K562 (cell line): ENCODE results near the gene CLCA2. TPM values are rescaled to one million over a fixed set of nuclear protein-coding genes. Genes with fewer than 3 reads are reported as not detected.

Source experiments
- LARP7 ChIP-seq: fragments of 450-650 bp; IDR thresholded peaks from 2 replicates; pipeline ENCODE4 v1.6.1; 2016
- NEUROD1 ChIP-seq: fragments of 150-350 bp; IDR thresholded peaks from 2 replicates; pipeline ENCODE4 v1.6.1; 2014; ENCODE audit warnings: borderline replicate concordance, low read length, low read depth; ENCODE audit not compliant: partially characterized antibody
- NFE2 ChIP-seq: IDR thresholded peaks from 2 replicates; pipeline ENCODE4 v1.6.1; 2014; ENCODE audit warnings: antibody characterized with exemption, low read depth
- PML ChIP-seq: IDR thresholded peaks from 2 replicates; pipeline ENCODE4 v1.6.1; 2012; ENCODE audit warnings: low read length, inconsistent platforms
- RBM39 ChIP-seq: fragments of 200-400 bp; formaldehyde crosslinking; optimal IDR thresholded peaks from 2 replicates; pipeline ENCODE3; 2018; ENCODE audit warnings: low read depth, low read length
- TCF3 ChIP-seq: sonication (generic); formaldehyde crosslinking; IDR thresholded peaks from 2 replicates; pipeline ENCODE4 v1.4.0; 2020; ENCODE audit warnings: mild to moderate bottlenecking, missing genetic modification reagents
- ZBTB12 ChIP-seq: fragments of 250-450 bp; sonication (Bioruptor Pico); IDR thresholded peaks from 2 replicates; pipeline ENCODE4 v1.4.0; 2020
- polyA plus RNA-seq, 8 experiments: library from polyadenylated mRNA; depleted of rRNA in 4 of 8; stranded (reverse) in 5 of 8; unstranded in 3 of 8; fragments of >200 nt; fragmentation: Nextera tagmentation in 2 of 8; fragmentation: Illumina TruSeq in 1 of 8; extraction: Ambion mirVana in 2 of 8; extraction: Trizol in 1 of 8; gene quantifications; 2 replicates each; pipeline versions ENCODE4 v1.2.1 to v1.2.3, GENCODE V29; 2011 to 2014; ENCODE audit warnings: inconsistent platforms in 1 of 8, missing spikeins in 1 of 8
- total RNA-seq, 7 experiments: library from RNA; depleted of rRNA in 6 of 7; stranded (reverse); fragments of >200 nt in 6 of 7; fragmentation: Illumina TruSeq in 2 of 7; extraction: Trizol in 2 of 7; gene quantifications; 2 replicates each; pipeline versions ENCODE4 v1.2.1 to v1.2.3, GENCODE V29; 2011 to 2021; ENCODE audit warnings: low replicate concordance in 1 of 7
- TF ChIP-seq, protein P1 (sequence below): fragments of 250-450 bp; sonication (Bioruptor Pico); IDR thresholded peaks from 2 replicates; pipeline ENCODE4 v1.4.0; 2020
- TF ChIP-seq, protein P2 (sequence below), 2 experiments: fragments of 450-650 bp; IDR thresholded peaks; 2 replicates each; pipeline ENCODE4 v1.6.1; 2018; ENCODE audit warnings: mild to moderate bottlenecking in 2 of 2, low read depth in 1 of 2; ENCODE audit not compliant: partially characterized antibody in 2 of 2
- TF ChIP-seq, protein P3 (sequence below): fragments of 450-650 bp; IDR thresholded peaks from 2 replicates; pipeline ENCODE4 v1.6.1; 2016; ENCODE audit warnings: mild to moderate bottlenecking

Gene CLCA2
- total and polyA plus RNA-seq, 9 of the 15 experiments (the other 6 are each of a cell fraction or from before 2014, with no cell fraction given): 0.03 TPM; not detected in 8

DNA sequence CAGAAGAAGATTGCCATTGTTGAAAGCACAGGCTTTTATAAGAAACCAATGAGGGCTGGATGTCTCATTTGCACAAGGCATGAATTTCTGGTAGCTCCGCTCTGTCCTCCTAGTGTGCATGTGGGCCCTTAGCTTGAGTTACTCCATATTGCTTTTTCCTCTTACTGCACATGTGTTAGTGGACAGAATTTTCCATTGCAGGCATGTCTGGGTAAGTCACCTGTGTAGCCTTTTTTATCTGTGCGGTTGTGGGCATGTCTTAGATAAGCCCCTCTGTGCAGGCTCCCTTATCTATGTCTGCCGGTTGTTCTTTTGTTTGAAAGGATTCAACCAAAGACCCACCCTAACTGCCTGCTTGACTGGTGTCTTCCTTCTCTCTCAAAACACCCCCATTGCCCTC, 37.5 kb downstream of the CLCA2 start (continued):
- TF ChIP-seq TCF3 (CRISPR knock-in tag) (peak; percentile 91), ZBTB12 (peak; percentile 93), NEUROD1 (peak; percentile 46), PML (peak; percentile 84), NFE2 (no peak; the same call in 1 of the 2 replicates), RBM39 (no peak), LARP7 (no peak)
- TF ChIP-seq, protein P1, sequence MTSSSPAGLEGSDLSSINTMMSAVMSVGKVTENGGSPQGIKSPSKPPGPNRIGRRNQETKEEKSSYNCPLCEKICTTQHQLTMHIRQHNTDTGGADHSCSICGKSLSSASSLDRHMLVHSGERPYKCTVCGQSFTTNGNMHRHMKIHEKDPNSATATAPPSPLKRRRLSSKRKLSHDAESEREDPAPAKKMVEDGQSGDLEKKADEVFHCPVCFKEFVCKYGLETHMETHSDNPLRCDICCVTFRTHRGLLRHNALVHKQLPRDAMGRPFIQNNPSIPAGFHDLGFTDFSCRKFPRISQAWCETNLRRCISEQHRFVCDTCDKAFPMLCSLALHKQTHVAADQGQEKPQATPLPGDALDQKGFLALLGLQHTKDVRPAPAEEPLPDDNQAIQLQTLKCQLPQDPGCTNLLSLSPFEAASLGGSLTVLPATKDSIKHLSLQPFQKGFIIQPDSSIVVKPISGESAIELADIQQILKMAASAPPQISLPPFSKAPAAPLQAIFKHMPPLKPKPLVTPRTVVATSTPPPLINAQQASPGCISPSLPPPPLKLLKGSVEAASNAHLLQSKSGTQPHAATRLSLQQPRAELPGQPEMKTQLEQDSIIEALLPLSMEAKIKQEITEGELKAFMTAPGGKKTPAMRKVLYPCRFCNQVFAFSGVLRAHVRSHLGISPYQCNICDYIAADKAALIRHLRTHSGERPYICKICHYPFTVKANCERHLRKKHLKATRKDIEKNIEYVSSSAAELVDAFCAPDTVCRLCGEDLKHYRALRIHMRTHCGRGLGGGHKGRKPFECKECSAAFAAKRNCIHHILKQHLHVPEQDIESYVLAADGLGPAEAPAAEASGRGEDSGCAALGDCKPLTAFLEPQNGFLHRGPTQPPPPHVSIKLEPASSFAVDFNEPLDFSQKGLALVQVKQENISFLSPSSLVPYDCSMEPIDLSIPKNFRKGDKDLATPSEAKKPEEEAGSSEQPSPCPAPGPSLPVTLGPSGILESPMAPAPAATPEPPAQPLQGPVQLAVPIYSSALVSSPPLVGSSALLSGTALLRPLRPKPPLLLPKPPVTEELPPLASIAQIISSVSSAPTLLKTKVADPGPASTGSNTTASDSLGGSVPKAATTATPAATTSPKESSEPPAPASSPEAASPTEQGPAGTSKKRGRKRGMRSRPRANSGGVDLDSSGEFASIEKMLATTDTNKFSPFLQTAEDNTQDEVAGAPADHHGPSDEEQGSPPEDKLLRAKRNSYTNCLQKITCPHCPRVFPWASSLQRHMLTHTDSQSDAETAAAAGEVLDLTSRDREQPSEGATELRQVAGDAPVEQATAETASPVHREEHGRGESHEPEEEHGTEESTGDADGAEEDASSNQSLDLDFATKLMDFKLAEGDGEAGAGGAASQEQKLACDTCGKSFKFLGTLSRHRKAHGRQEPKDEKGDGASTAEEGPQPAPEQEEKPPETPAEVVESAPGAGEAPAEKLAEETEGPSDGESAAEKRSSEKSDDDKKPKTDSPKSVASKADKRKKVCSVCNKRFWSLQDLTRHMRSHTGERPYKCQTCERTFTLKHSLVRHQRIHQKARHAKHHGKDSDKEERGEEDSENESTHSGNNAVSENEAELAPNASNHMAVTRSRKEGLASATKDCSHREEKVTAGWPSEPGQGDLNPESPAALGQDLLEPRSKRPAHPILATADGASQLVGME (CRISPR knock-in tag): peak; percentile 94
- TF ChIP-seq, protein P2, sequence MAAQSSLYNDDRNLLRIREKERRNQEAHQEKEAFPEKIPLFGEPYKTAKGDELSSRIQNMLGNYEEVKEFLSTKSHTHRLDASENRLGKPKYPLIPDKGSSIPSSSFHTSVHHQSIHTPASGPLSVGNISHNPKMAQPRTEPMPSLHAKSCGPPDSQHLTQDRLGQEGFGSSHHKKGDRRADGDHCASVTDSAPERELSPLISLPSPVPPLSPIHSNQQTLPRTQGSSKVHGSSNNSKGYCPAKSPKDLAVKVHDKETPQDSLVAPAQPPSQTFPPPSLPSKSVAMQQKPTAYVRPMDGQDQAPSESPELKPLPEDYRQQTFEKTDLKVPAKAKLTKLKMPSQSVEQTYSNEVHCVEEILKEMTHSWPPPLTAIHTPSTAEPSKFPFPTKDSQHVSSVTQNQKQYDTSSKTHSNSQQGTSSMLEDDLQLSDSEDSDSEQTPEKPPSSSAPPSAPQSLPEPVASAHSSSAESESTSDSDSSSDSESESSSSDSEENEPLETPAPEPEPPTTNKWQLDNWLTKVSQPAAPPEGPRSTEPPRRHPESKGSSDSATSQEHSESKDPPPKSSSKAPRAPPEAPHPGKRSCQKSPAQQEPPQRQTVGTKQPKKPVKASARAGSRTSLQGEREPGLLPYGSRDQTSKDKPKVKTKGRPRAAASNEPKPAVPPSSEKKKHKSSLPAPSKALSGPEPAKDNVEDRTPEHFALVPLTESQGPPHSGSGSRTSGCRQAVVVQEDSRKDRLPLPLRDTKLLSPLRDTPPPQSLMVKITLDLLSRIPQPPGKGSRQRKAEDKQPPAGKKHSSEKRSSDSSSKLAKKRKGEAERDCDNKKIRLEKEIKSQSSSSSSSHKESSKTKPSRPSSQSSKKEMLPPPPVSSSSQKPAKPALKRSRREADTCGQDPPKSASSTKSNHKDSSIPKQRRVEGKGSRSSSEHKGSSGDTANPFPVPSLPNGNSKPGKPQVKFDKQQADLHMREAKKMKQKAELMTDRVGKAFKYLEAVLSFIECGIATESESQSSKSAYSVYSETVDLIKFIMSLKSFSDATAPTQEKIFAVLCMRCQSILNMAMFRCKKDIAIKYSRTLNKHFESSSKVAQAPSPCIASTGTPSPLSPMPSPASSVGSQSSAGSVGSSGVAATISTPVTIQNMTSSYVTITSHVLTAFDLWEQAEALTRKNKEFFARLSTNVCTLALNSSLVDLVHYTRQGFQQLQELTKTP (IDR thresholded peaks at IDR 0.05; ENCODE audit: low read depth in 1 of 2, partially characterized antibody in 2 of 2): no peak
- TF ChIP-seq, protein P3, sequence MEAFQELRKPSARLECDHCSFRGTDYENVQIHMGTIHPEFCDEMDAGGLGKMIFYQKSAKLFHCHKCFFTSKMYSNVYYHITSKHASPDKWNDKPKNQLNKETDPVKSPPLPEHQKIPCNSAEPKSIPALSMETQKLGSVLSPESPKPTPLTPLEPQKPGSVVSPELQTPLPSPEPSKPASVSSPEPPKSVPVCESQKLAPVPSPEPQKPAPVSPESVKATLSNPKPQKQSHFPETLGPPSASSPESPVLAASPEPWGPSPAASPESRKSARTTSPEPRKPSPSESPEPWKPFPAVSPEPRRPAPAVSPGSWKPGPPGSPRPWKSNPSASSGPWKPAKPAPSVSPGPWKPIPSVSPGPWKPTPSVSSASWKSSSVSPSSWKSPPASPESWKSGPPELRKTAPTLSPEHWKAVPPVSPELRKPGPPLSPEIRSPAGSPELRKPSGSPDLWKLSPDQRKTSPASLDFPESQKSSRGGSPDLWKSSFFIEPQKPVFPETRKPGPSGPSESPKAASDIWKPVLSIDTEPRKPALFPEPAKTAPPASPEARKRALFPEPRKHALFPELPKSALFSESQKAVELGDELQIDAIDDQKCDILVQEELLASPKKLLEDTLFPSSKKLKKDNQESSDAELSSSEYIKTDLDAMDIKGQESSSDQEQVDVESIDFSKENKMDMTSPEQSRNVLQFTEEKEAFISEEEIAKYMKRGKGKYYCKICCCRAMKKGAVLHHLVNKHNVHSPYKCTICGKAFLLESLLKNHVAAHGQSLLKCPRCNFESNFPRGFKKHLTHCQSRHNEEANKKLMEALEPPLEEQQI: peak; percentile 65; the same call in 1 of the 2 replicates
